GM19240 (cell line): Measurements from ENCODE around the gene TUBGCP2.
A peak's percentile ranks its signal among the peaks of the same experiment; 100 is the strongest.

Source experiments
- DNase-seq: peaks from one replicate; pipeline ENCODE4 v3.0.0; 2011; ENCODE audit warnings: low spot score; ENCODE audit not compliant: insufficient read length

The TUBGCP2 gene

GRCh38 chr10:133279326-133280226, 29.1 kb downstream of the TUBGCP2 start:
- no peak for DNase-seq

GRCh38 chr10:133278577-133279265, 30.0 kb downstream of the TUBGCP2 start:
- DNase-seq = peak; percentile 84

GRCh38 chr10:133277993-133278576, 30.6 kb downstream of the TUBGCP2 start:
- DNase-seq = no peak

- DNase-seq = no peak
Observed at GRCh38 chr10:133277277-133277992, 31.2 kb downstream of the TUBGCP2 start.

GRCh38 chr10:133276435-133277201, 32.1 kb downstream of the TUBGCP2 start, which contains the start of gene ADAM8:
Gene ADAM8 (minus strand): TSS chr10:133276868. CDS start chr10:133276817, 51 bp downstream.
- peak; percentile 88 for DNase-seq

GRCh38 chr10:133276100-133276434, 32.6 kb downstream of the TUBGCP2 start:
- DNase-seq = no peak

- DNase-seq = peak; percentile 83
Observed at GRCh38 chr10:133275684-133276092, 33.0 kb downstream of the TUBGCP2 start.

GRCh38 chr10:133274751-133275683, 33.7 kb downstream of the TUBGCP2 start:
- DNase-seq = peak; percentile 92

- no peak for DNase-seq
Observed at GRCh38 chr10:133273534-133274143, 35.0 kb downstream of the TUBGCP2 start.

GRCh38 chr10:133272964-133273420, 35.7 kb downstream of the TUBGCP2 start:
- DNase-seq = no peak

- DNase-seq = no peak
Observed at GRCh38 chr10:133272301-133272963, 36.2 kb downstream of the TUBGCP2 start.

GRCh38 chr10:133271521-133272300, 37.0 kb downstream of the TUBGCP2 start:
- DNase-seq = no peak

- DNase-seq = no peak
Observed at GRCh38 chr10:133270773-133271297, 37.8 kb downstream of the TUBGCP2 start.

- DNase-seq = no peak
Observed at GRCh38 chr10:133270204-133270603, 38.5 kb downstream of the TUBGCP2 start.

- no peak for DNase-seq
Observed at GRCh38 chr10:133269367-133269766, 39.3 kb downstream of the TUBGCP2 start.

- DNase-seq = no peak
Observed at GRCh38 chr10:133268532-133268931, 40.1 kb downstream of the TUBGCP2 start.

- no peak for DNase-seq
Observed at GRCh38 chr10:133267829-133268228, 40.8 kb downstream of the TUBGCP2 start.
